SU-DHL-6 (cell line): Measurements from ENCODE around the gene ATP11C.

Experiments used
- EZH2phosphoT487 ChIP-seq: fragments of 200-600 bp; sonication (generic), shearing (Covaris generic); conservative IDR thresholded peaks from 2 replicates; pipeline ENCODE4 v1.6.1; 2018; ENCODE audit warnings: mild to moderate bottlenecking, antibody characterized with exemption, low read length, moderate library complexity, mixed read lengths
- TF ChIP-seq, protein P1 (sequence below): fragments of 200-600 bp; sonication (generic); IDR thresholded peaks from one replicate; pipeline ENCODE4 v1.5.1; 2017; ENCODE audit warnings: antibody characterized with exemption, mild to moderate bottlenecking, low read length, moderate library complexity; ENCODE audit not compliant: insufficient read depth, poor library complexity, severe bottlenecking

DNA sequence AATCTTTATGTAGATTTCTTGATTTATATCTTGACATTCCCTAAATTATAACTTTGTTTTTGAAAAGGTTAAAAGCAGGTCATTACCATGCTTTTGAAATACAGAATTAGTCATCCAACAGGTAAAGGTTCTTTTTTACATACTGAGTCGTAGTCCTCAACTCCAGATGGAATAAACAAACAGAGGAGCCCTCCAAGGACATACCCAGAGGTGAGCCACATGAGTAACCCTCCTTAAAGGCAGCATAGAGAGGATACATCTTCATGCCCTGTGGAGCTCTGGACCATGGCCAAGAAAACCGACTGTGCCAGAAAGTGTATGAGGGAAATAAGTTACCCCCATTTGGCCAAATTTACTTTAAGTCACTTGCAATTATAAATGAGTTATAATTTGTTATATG, 129.6 kb downstream of the ATP11C start:
- TF ChIP-seq, protein P1, sequence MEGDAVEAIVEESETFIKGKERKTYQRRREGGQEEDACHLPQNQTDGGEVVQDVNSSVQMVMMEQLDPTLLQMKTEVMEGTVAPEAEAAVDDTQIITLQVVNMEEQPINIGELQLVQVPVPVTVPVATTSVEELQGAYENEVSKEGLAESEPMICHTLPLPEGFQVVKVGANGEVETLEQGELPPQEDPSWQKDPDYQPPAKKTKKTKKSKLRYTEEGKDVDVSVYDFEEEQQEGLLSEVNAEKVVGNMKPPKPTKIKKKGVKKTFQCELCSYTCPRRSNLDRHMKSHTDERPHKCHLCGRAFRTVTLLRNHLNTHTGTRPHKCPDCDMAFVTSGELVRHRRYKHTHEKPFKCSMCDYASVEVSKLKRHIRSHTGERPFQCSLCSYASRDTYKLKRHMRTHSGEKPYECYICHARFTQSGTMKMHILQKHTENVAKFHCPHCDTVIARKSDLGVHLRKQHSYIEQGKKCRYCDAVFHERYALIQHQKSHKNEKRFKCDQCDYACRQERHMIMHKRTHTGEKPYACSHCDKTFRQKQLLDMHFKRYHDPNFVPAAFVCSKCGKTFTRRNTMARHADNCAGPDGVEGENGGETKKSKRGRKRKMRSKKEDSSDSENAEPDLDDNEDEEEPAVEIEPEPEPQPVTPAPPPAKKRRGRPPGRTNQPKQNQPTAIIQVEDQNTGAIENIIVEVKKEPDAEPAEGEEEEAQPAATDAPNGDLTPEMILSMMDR = no peak
- TF ChIP-seq EZH2phosphoT487 = no peak
